Measurements from ENCODE around the gene FOXK1.
A peak's percentile ranks its signal among the peaks of the same experiment; 100 is the strongest.

Gene FOXK1

GRCh38 chr7:4722960-4723630 lies 41.0 kb downstream of the FOXK1 start:
- no peak for DNase-seq (ENCODE audit: low read depth in 2 of 2)

- DNase-seq (ENCODE audit: low read depth in 2 of 2) = no peak
Measured at GRCh38 chr7:4724648-4725013, 42.5 kb downstream of the FOXK1 start.

GRCh38 chr7:4725014-4725849 lies 43.1 kb downstream of the FOXK1 start:
- no peak for DNase-seq (ENCODE audit: low read depth in 2 of 2)

- DNase-seq (ENCODE audit: low read depth in 2 of 2) = no peak
Measured at GRCh38 chr7:4725850-4726450, 43.9 kb downstream of the FOXK1 start.

GRCh38 chr7:4726566-4726965 lies 44.5 kb downstream of the FOXK1 start:
- no peak for DNase-seq (ENCODE audit: low read depth in 2 of 2)

- no peak for DNase-seq (ENCODE audit: low read depth in 2 of 2)
Measured at GRCh38 chr7:4727914-4728705, 46.0 kb downstream of the FOXK1 start.

- DNase-seq (ENCODE audit: low read depth in 2 of 2) = no peak
Measured at GRCh38 chr7:4729266-4729665, 47.2 kb downstream of the FOXK1 start.

GRCh38 chr7:4730276-4730675 lies 48.2 kb downstream of the FOXK1 start:
- DNase-seq (ENCODE audit: low read depth in 2 of 2) = no peak

- DNase-seq (ENCODE audit: low read depth in 2 of 2) = no peak
Measured at GRCh38 chr7:4730971-4731370, 48.9 kb downstream of the FOXK1 start.

GRCh38 chr7:4731803-4732202 lies 49.7 kb downstream of the FOXK1 start:
- no peak for DNase-seq (ENCODE audit: low read depth in 2 of 2)

- DNase-seq (ENCODE audit: low read depth in 2 of 2) = no peak
Measured at GRCh38 chr7:4733936-4734528, 51.9 kb downstream of the FOXK1 start.

GRCh38 chr7:4734587-4735345 lies 52.7 kb downstream of the FOXK1 start:
- no peak for DNase-seq (ENCODE audit: low read depth in 2 of 2)

- no peak for DNase-seq (ENCODE audit: low read depth in 2 of 2)
Measured at GRCh38 chr7:4737300-4737699, 55.2 kb downstream of the FOXK1 start.

- DNase-seq (ENCODE audit: low read depth in 2 of 2) = peak in 1 of 2 experiments; percentile 36
Measured at GRCh38 chr7:4738711-4739527, 56.8 kb downstream of the FOXK1 start.

- DNase-seq (ENCODE audit: low read depth in 2 of 2) = no peak
Measured at GRCh38 chr7:4739528-4739992, 57.5 kb downstream of the FOXK1 start.

GRCh38 chr7:4740796-4741195 lies 58.7 kb downstream of the FOXK1 start:
- DNase-seq (ENCODE audit: low read depth in 2 of 2) = no peak

- DNase-seq (ENCODE audit: low read depth in 2 of 2) = no peak
Measured at GRCh38 chr7:4742051-4742573, 60.0 kb downstream of the FOXK1 start.

- no peak for DNase-seq (ENCODE audit: low read depth in 2 of 2)
Measured at GRCh38 chr7:4742852-4743251, 60.8 kb downstream of the FOXK1 start.

GRCh38 chr7:4744391-4745264 lies 62.5 kb downstream of the FOXK1 start:
- peak; percentile 99 for DNase-seq (ENCODE audit: low read depth in 2 of 2)
